Measurements from ENCODE around the gene CNN1.

DNA sequence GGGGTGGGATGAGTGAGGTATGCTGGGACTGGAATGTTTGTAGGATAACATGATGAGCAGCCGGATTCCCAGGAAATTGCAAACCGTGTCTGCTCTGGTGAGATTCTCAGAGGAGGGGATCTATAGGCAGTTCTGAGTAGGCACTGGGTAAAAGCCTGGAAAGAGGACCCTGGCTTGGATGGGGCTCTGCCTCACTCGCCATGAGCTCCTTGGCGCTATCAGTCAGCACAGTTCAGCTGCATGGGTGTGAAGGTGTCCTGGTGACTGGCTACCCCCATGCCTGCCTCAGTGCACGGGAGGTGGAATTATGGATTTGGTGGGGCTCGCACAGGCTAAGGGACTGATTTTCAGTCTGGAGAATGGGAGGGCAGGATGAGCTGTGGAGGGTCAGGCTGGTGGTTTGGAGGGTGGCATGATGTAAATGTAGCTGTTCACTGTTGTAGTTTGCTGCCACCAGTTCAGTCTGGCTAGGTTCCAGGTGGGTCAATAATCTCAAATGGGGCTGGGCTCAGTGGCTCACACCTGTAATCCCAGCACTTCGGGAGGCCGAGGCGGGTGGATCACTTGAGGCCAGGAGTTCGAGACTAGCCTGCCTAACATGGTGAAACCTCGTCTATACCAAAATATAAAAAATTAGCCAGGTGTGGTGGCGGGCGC is 49.5 kb downstream of the CNN1 start:
- TF ChIP-seq, protein P1, sequence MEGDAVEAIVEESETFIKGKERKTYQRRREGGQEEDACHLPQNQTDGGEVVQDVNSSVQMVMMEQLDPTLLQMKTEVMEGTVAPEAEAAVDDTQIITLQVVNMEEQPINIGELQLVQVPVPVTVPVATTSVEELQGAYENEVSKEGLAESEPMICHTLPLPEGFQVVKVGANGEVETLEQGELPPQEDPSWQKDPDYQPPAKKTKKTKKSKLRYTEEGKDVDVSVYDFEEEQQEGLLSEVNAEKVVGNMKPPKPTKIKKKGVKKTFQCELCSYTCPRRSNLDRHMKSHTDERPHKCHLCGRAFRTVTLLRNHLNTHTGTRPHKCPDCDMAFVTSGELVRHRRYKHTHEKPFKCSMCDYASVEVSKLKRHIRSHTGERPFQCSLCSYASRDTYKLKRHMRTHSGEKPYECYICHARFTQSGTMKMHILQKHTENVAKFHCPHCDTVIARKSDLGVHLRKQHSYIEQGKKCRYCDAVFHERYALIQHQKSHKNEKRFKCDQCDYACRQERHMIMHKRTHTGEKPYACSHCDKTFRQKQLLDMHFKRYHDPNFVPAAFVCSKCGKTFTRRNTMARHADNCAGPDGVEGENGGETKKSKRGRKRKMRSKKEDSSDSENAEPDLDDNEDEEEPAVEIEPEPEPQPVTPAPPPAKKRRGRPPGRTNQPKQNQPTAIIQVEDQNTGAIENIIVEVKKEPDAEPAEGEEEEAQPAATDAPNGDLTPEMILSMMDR (conservative IDR thresholded peaks at IDR 0.05; ENCODE audit: low read depth in 2 of 2), result peak in 1 of 2 experiments; percentile 14; a peak in 1 of 4 replicates
- TF ChIP-seq EZH2 (IDR thresholded peaks at IDR 0.05; ENCODE audit: low read depth, unreplicated experiment), result no peak
- TF ChIP-seq, protein P2, sequence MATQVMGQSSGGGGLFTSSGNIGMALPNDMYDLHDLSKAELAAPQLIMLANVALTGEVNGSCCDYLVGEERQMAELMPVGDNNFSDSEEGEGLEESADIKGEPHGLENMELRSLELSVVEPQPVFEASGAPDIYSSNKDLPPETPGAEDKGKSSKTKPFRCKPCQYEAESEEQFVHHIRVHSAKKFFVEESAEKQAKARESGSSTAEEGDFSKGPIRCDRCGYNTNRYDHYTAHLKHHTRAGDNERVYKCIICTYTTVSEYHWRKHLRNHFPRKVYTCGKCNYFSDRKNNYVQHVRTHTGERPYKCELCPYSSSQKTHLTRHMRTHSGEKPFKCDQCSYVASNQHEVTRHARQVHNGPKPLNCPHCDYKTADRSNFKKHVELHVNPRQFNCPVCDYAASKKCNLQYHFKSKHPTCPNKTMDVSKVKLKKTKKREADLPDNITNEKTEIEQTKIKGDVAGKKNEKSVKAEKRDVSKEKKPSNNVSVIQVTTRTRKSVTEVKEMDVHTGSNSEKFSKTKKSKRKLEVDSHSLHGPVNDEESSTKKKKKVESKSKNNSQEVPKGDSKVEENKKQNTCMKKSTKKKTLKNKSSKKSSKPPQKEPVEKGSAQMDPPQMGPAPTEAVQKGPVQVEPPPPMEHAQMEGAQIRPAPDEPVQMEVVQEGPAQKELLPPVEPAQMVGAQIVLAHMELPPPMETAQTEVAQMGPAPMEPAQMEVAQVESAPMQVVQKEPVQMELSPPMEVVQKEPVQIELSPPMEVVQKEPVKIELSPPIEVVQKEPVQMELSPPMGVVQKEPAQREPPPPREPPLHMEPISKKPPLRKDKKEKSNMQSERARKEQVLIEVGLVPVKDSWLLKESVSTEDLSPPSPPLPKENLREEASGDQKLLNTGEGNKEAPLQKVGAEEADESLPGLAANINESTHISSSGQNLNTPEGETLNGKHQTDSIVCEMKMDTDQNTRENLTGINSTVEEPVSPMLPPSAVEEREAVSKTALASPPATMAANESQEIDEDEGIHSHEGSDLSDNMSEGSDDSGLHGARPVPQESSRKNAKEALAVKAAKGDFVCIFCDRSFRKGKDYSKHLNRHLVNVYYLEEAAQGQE (IDR thresholded peaks at IDR 0.05; ENCODE audit: unreplicated experiment), result no peak
- TF ChIP-seq STAT1 (IDR thresholded peaks at IDR 0.05; ENCODE audit: unreplicated experiment), result no peak
- no peak for TF ChIP-seq POLR2AphosphoS5 (IDR thresholded peaks at IDR 0.05; ENCODE audit: low read depth)
- no peak for TF ChIP-seq JUNB (IDR thresholded peaks at IDR 0.05; ENCODE audit: unreplicated experiment)
- TF ChIP-seq EZH2phosphoT487 (IDR thresholded peaks at IDR 0.05; ENCODE audit: unreplicated experiment), result no peak
- TF ChIP-seq ZNF462 (CRISPR knock-in tag; IDR thresholded peaks at IDR 0.05), result no peak
- no peak for TF ChIP-seq CREB1 (CRISPR knock-in tag; IDR thresholded peaks at IDR 0.05; ENCODE audit: low read depth)
- TF ChIP-seq ZNF114 (CRISPR knock-in tag; IDR thresholded peaks at IDR 0.05), result no peak
- TF ChIP-seq ETS1 (IDR thresholded peaks at IDR 0.05), result no peak

Measured in GM23338 (cell line).